ENCODE measurements around the gene SHANK1. TPM values are rescaled to one million over a fixed set of nuclear protein-coding genes. Genes with fewer than 3 reads are reported as not detected.

SHANK1 gene
- total and polyA plus RNA-seq, 2 of the 4 experiments (the other 2 are of a cell fraction), result 6.1 to 6.7 TPM

- Histone ChIP-seq H3K23ac (ENCODE audit: low read depth, low read length) (no peak overlapping the region), H4K20me1 (ENCODE audit: insufficient read depth, low read length) (no peaks in the 10 kb centered on the region), H4K5ac (ENCODE audit: low read depth, low read length) (no peak overlapping the region), H2AK5ac (ENCODE audit: low read depth, low read length) (no peak overlapping the region), H3K56ac (ENCODE audit: extremely low read depth, insufficient read depth, low read length) (no peak overlapping the region), H4K8ac (ENCODE audit: low read depth in 2 of 2, low read length in 2 of 2) (no peak overlapping the region), H3K9me3 (ENCODE audit: control insufficient read depth, insufficient read depth, low read length) (no peaks in the 10 kb centered on the region), H3K18ac (ENCODE audit: low read depth, low read length) (no peak overlapping the region), H2BK120ac (ENCODE audit: low read depth, low read length) (no peak overlapping the region), H3K9me1 (ENCODE audit: insufficient read depth, low read length) (no peaks in the 10 kb centered on the region), H3K4me2 (ENCODE audit: low read depth, low read length) (no peak overlapping the region), H3K27ac (ENCODE audit: insufficient read depth, low read length) (no peak overlapping the region), H3K14ac (replicated peaks; ENCODE audit: low read depth, low read length) (no peak overlapping the region), H3K4ac (ENCODE audit: low read depth, low read length) (no peak overlapping the region), H3K4me1 (ENCODE audit: control insufficient read depth, insufficient read depth, low read length) (no peaks in the 10 kb centered on the region), H4K91ac (ENCODE audit: insufficient read depth, low read depth, low read length) (no peak overlapping the region), H2AFZ (replicated peaks; ENCODE audit: low read length, poor library complexity) (peak overlapping the region; percentile 18), H2BK5ac (ENCODE audit: low read depth, low read length, poor library complexity, severe bottlenecking) (no peak overlapping the region), H3K79me1 (ENCODE audit: low read depth in 1 of 2, low read length in 2 of 2) (no peaks in the 10 kb centered on the region), H3K36me3 (ENCODE audit: control insufficient read depth, insufficient read depth, low read length) (no peaks in the 10 kb centered on the region), H2AK9ac (replicated peaks; ENCODE audit: low read depth, low read length, poor library complexity) (peak overlapping the region; percentile 56), H2BK20ac (ENCODE audit: low read depth, low read length) (no peak overlapping the region), H3K4me3 (ENCODE audit: insufficient read depth, low read depth, low read length) (no peak overlapping the region), H3K9ac (ENCODE audit: low read depth, low read length) (no peak overlapping the region), H2BK15ac (ENCODE audit: low read depth, low read length) (no peak overlapping the region), H3K27me3 (ENCODE audit: control insufficient read depth, insufficient read depth, low read length) (no peaks in the 10 kb centered on the region)
- ATAC-seq (ENCODE audit: low read depth) (peak; percentile 99), DNase-seq (peak; percentile 66)
- no TSS peak for BruUV-seq (replicated peaks)
- ChIA-PET POLR2A (ENCODE audit: unreplicated experiment) (no interaction called here), CTCF (no interaction called here)
- dilution Hi-C loops (cut with HindIII; ENCODE audit: low sequenced_read_pairs, unreplicated experiment), result no loop called here
- intact Hi-C loops (cut with micrococcal nuclease), result no loop called here
- in situ Hi-C loops (cut with MboI; ENCODE audit: low sequenced_read_pairs), result no loop called here
- 15% methylated on average over 16 of the region's 23 CpGs; no CpG with 5 or more reads in 1 of the 2 experiments for WGBS, 2 experiments (ENCODE audit: extremely low coverage in 2 of 2, insufficient read length in 1 of 2)
- TF ChIP-seq FOS (IDR thresholded peaks at IDR 0.05; ENCODE audit: low read depth, low read length), result peak; percentile 42; the same call in 1 of the 2 replicates
- TF ChIP-seq, protein P1, sequence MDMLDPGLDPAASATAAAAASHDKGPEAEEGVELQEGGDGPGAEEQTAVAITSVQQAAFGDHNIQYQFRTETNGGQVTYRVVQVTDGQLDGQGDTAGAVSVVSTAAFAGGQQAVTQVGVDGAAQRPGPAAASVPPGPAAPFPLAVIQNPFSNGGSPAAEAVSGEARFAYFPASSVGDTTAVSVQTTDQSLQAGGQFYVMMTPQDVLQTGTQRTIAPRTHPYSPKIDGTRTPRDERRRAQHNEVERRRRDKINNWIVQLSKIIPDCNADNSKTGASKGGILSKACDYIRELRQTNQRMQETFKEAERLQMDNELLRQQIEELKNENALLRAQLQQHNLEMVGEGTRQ (IDR thresholded peaks at IDR 0.05; ENCODE audit: low read depth, low read length), result peak; percentile 43
- no peak for TF ChIP-seq RCOR1 (IDR thresholded peaks at IDR 0.05; ENCODE audit: insufficient replicate concordance, low read length)
- peak; percentile 100 for TF ChIP-seq RFX5 (IDR thresholded peaks at IDR 0.05; ENCODE audit: low read depth, low read length)
- TF ChIP-seq SMC3 (IDR thresholded peaks at IDR 0.05; ENCODE audit: low read depth, low read length), result no peak
- TF ChIP-seq BHLHE40 (IDR thresholded peaks at IDR 0.05; ENCODE audit: low read depth, low read length), result peak; percentile 48; the same call in 1 of the 2 replicates
- TF ChIP-seq RAD21 (IDR thresholded peaks at IDR 0.05; ENCODE audit: low read length), result no peak
- TF ChIP-seq POLR2A (IDR thresholded peaks at IDR 0.05; ENCODE audit: low read depth, low read length), result no peak
- TF ChIP-seq MAZ (IDR thresholded peaks at IDR 0.05; ENCODE audit: borderline replicate concordance, low read depth, low read length), result no peak
Observed at GRCh38 chr19:50679177-50680125, 40.2 kb downstream of the SHANK1 start.
